ENCODE measurements around the gene EMP2. TPM values are rescaled to one million over a fixed set of nuclear protein-coding genes. Genes with fewer than 3 reads are reported as not detected.
A peak's percentile ranks its signal among the peaks of the same experiment; 100 is the strongest.

Gene EMP2
- total RNA-seq, 2 donors from 2014 or later = 40.3 to 66.8 TPM

GRCh38 chr16:10525214-10525825 is 55.1 kb downstream of the EMP2 start:
- H3K4me1 ChIP-seq = no peaks in the 10 kb centered on the region
- DNase-seq (ENCODE audit: low spot score) = no peak
- no peak overlapping the region for H3K4me3 ChIP-seq
- no peak overlapping the region for H3K27ac ChIP-seq
- no peak for TF ChIP-seq CTCF (IDR thresholded peaks at IDR 0.05)
- peaks cover 27% of the 10 kb centered on the region for H3K36me3 ChIP-seq
- H3K9me3 ChIP-seq = no peaks in the 10 kb centered on the region
- no peaks in the 10 kb centered on the region for H3K27me3 ChIP-seq

DNA sequence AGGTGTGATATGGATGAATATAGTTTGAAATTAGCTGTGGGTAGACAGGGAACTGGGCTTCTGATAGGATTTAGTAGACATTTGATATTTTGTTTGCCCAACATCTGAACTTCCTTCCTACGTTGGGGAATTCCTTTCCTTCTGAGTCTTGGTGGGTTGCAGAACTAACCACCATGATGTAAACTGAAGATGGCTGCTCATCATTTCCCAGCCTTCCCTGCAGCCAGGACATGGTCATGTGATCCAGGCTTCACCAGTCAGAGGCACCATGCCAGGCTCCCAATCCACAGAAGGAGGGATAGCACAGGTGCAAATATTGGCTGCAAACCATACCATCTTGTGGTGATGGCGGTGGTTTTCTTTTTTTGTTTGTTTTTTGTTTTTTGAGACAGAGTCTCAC is 57.4 kb downstream of the EMP2 start:
- Histone ChIP-seq H3K9me3 (no peaks in the 10 kb centered on the region), H3K36me3 (peaks cover 23% of the 10 kb centered on the region), H3K27ac (no peak overlapping the region), H3K4me1 (no peaks in the 10 kb centered on the region), H3K4me3 (no peak overlapping the region), H3K27me3 (no peaks in the 10 kb centered on the region)
- no peak for DNase-seq (ENCODE audit: low spot score)
- TF ChIP-seq CTCF (IDR thresholded peaks at IDR 0.05) = no peak

- Histone ChIP-seq H3K9me3 (no peaks in the 10 kb centered on the region), H3K4me3 (no peak overlapping the region), H3K36me3 (peaks cover 12% of the 10 kb centered on the region), H3K27me3 (no peaks in the 10 kb centered on the region), H3K4me1 (no peaks in the 10 kb centered on the region), H3K27ac (no peak overlapping the region)
- TF ChIP-seq CTCF (IDR thresholded peaks at IDR 0.05) = peak; percentile 81 to 86
- DNase-seq (ENCODE audit: low spot score) = peak; percentile 81
Measured at GRCh38 chr16:10521681-10522274, 58.6 kb downstream of the EMP2 start.

GRCh38 chr16:10520869-10521578 is 59.4 kb downstream of the EMP2 start:
- no peak for DNase-seq (ENCODE audit: low spot score)
- Histone ChIP-seq H3K4me1 (no peaks in the 10 kb centered on the region), H3K27me3 (no peaks in the 10 kb centered on the region), H3K36me3 (peaks cover 7% of the 10 kb centered on the region), H3K4me3 (no peak overlapping the region), H3K9me3 (no peaks in the 10 kb centered on the region), H3K27ac (no peak overlapping the region)
- no peak for TF ChIP-seq CTCF (IDR thresholded peaks at IDR 0.05)

- H3K4me1 ChIP-seq = peaks cover 0 to under 1% of the 10 kb centered on the region in 2 donors
- no peak overlapping the region for H3K27ac ChIP-seq
- TF ChIP-seq CTCF (IDR thresholded peaks at IDR 0.05) = no peak
- no peak for DNase-seq (ENCODE audit: low spot score)
- no peaks in the 10 kb centered on the region for H3K9me3 ChIP-seq
- H3K27me3 ChIP-seq = no peaks in the 10 kb centered on the region
- no peaks in the 10 kb centered on the region for H3K36me3 ChIP-seq
- no peak overlapping the region for H3K4me3 ChIP-seq
Measured at GRCh38 chr16:10519929-10520868, 60.2 kb downstream of the EMP2 start.

All from right atrium auricular region (tissue), 2 donors.